GM12891 (cell line): Measurements from ENCODE around the gene OR6B1.

Source experiments
- POLR2A ChIP-seq: IDR thresholded peaks from 2 replicates; pipeline ENCODE4 v1.6.1; 2011; ENCODE audit warnings: low read depth, low read length, control low read depth
- POLR2AphosphoS5 ChIP-seq: IDR thresholded peaks from 2 replicates; pipeline ENCODE4 v1.6.1; 2011; ENCODE audit warnings: low read depth, low read length, control low read depth
- TAF1 ChIP-seq: IDR thresholded peaks from 2 replicates; pipeline ENCODE4 v1.6.1; 2011; ENCODE audit warnings: low read depth, low read length, control low read depth

DNA sequence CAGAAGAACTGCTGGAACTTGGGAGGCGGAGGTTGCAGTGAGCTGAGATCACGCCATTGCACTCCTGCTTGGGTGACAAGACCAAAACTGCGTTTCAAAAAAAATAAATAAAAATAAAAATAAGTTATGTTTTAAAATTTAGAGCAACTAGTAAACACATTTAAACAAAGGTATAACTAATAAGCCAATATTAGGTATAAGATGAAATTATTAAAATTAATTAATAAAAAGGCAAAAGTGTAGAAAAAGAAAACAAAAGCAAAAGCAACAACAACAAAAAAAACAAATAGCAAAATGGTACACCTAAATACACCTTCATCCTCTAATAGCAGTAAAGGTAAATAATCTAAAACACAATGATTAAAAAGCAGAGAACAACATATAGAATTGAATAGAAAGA lies 6.2 kb upstream of the OR6B1 start:
- no peak for TF ChIP-seq POLR2A
- TF ChIP-seq POLR2AphosphoS5 = no peak
- TF ChIP-seq TAF1 = no peak
